Measurements from ENCODE around the gene GLT1D1. TPM values are rescaled to one million over a fixed set of nuclear protein-coding genes. Genes with fewer than 3 reads are reported as not detected.

The GLT1D1 gene
- total RNA-seq, 1 experiment from 2014 or later = not detected

- DNase-seq (ENCODE audit: low read depth, low spot score) (no peak), ATAC-seq (no peak)
- Histone ChIP-seq H3K9me3 (ENCODE audit: control insufficient read depth in 1 of 2, insufficient read depth in 1 of 2, low read depth in 1 of 2, low read length in 2 of 2) (no peaks in the 10 kb centered on the region), H2AFZ (ENCODE audit: low read depth, low read length, poor library complexity, severe bottlenecking) (no peak overlapping the region), H3K27ac (ENCODE audit: low read depth, low read length) (no peak overlapping the region), H3K4me2 (ENCODE audit: low read length) (no peak overlapping the region), H3K9ac (ENCODE audit: low read length) (no peak overlapping the region), H3K36me3 (ENCODE audit: control insufficient read depth in 1 of 2, insufficient read depth in 2 of 2, low read length in 2 of 2) (no peaks in the 10 kb centered on the region), H3K27me3 (ENCODE audit: insufficient read depth, low read length) (no peaks in the 10 kb centered on the region), H3K4me3 (replicated peaks in 1 of 2; ENCODE audit: low read depth in 1 of 2, low read length in 2 of 2) (no peak overlapping the region), H3K79me2 (ENCODE audit: insufficient read depth, low read length) (no peaks in the 10 kb centered on the region), H4K20me1 (ENCODE audit: insufficient read depth) (no peaks in the 10 kb centered on the region), H3K9me2 (ENCODE audit: insufficient read depth) (no peaks in the 10 kb centered on the region), H3K4me1 (ENCODE audit: control insufficient read depth in 1 of 2, insufficient read depth in 2 of 2, low read length in 2 of 2) (no peaks in the 10 kb centered on the region)
- RAD21 ChIA-PET (ENCODE audit: low non-redundant PET in 1 of 2, low total read pairs in 2 of 2, uncharacterized antibody in 2 of 2, unreplicated experiment in 2 of 2) = no interaction called here
- CTCF ChIA-PET = no interaction called here
- intact Hi-C loops (cut with micrococcal nuclease) = no loop called here
- BruUV-seq (replicated peaks) = no TSS peak
- POLR2A ChIA-PET = no interaction called here
- TF ChIP-seq JUND (IDR thresholded peaks at IDR 0.05) = no peak
- no peak for TF ChIP-seq RAD21 (IDR thresholded peaks at IDR 0.05; ENCODE audit: low read depth)
- no peak for TF ChIP-seq EGR1 (IDR thresholded peaks at IDR 0.05; ENCODE audit: low read depth)
- TF ChIP-seq, protein P1, sequence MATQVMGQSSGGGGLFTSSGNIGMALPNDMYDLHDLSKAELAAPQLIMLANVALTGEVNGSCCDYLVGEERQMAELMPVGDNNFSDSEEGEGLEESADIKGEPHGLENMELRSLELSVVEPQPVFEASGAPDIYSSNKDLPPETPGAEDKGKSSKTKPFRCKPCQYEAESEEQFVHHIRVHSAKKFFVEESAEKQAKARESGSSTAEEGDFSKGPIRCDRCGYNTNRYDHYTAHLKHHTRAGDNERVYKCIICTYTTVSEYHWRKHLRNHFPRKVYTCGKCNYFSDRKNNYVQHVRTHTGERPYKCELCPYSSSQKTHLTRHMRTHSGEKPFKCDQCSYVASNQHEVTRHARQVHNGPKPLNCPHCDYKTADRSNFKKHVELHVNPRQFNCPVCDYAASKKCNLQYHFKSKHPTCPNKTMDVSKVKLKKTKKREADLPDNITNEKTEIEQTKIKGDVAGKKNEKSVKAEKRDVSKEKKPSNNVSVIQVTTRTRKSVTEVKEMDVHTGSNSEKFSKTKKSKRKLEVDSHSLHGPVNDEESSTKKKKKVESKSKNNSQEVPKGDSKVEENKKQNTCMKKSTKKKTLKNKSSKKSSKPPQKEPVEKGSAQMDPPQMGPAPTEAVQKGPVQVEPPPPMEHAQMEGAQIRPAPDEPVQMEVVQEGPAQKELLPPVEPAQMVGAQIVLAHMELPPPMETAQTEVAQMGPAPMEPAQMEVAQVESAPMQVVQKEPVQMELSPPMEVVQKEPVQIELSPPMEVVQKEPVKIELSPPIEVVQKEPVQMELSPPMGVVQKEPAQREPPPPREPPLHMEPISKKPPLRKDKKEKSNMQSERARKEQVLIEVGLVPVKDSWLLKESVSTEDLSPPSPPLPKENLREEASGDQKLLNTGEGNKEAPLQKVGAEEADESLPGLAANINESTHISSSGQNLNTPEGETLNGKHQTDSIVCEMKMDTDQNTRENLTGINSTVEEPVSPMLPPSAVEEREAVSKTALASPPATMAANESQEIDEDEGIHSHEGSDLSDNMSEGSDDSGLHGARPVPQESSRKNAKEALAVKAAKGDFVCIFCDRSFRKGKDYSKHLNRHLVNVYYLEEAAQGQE (IDR thresholded peaks at IDR 0.05; ENCODE audit: low read depth) = no peak
- TF ChIP-seq FOSL1 (IDR thresholded peaks at IDR 0.05; ENCODE audit: low read depth) = no peak
- TF ChIP-seq EZH2phosphoT487 (IDR thresholded peaks at IDR 0.05; ENCODE audit: borderline replicate concordance) = no peak
- TF ChIP-seq, protein P2, sequence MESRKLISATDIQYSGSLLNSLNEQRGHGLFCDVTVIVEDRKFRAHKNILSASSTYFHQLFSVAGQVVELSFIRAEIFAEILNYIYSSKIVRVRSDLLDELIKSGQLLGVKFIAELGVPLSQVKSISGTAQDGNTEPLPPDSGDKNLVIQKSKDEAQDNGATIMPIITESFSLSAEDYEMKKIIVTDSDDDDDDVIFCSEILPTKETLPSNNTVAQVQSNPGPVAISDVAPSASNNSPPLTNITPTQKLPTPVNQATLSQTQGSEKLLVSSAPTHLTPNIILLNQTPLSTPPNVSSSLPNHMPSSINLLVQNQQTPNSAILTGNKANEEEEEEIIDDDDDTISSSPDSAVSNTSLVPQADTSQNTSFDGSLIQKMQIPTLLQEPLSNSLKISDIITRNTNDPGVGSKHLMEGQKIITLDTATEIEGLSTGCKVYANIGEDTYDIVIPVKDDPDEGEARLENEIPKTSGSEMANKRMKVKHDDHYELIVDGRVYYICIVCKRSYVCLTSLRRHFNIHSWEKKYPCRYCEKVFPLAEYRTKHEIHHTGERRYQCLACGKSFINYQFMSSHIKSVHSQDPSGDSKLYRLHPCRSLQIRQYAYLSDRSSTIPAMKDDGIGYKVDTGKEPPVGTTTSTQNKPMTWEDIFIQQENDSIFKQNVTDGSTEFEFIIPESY (IDR thresholded peaks at IDR 0.05; ENCODE audit: extremely low read depth, insufficient replicate concordance, low read length) = no peak
- TF ChIP-seq ELF1 (IDR thresholded peaks at IDR 0.05; ENCODE audit: borderline replicate concordance, low read depth) = no peak
- no peak for TF ChIP-seq POLR2AphosphoS5 (IDR thresholded peaks at IDR 0.05; ENCODE audit: low read depth, low read length)
- TF ChIP-seq, protein P3, sequence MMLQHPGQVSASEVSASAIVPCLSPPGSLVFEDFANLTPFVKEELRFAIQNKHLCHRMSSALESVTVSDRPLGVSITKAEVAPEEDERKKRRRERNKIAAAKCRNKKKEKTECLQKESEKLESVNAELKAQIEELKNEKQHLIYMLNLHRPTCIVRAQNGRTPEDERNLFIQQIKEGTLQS (IDR thresholded peaks at IDR 0.05) = no peak
- TF ChIP-seq SP1 (IDR thresholded peaks at IDR 0.05; ENCODE audit: low read depth) = no peak
- no peak for TF ChIP-seq CEBPB (IDR thresholded peaks at IDR 0.05; ENCODE audit: low read depth)
- no peak for TF ChIP-seq SRF (IDR thresholded peaks at IDR 0.05; ENCODE audit: low read depth)
- TF ChIP-seq CBX3 (IDR thresholded peaks at IDR 0.05; ENCODE audit: low read depth) = no peak
- no peak for TF ChIP-seq POLR2A (IDR thresholded peaks at IDR 0.05; ENCODE audit: borderline replicate concordance, extremely low read depth, insufficient read depth, insufficient read length)
Observed at GRCh38 chr12:128970941-128971340, 117.7 kb downstream of the GLT1D1 start.
